ENCODE data around the gene IRGC.

GRCh38 chr19:43726736-43727592, 11.1 kb downstream of the IRGC start:
- TF ChIP-seq CTCF (IDR thresholded peaks at IDR 0.05; ENCODE audit: extremely low read depth in 1 of 2, insufficient read depth in 1 of 2, low read depth in 1 of 2, low read length in 2 of 2) = no peak
- peak; percentile 4 for TF ChIP-seq POLR2A (IDR thresholded peaks at IDR 0.05; ENCODE audit: low read depth, low read length)
- no peak for TF ChIP-seq EZH2 (IDR thresholded peaks at IDR 0.05; ENCODE audit: borderline replicate concordance, low read depth, low read length, severe bottlenecking)
- no peak for TF ChIP-seq POLR2AphosphoS5 (IDR thresholded peaks at IDR 0.05; ENCODE audit: insufficient read depth, low read depth, low read length)
- TF ChIP-seq MAX (IDR thresholded peaks at IDR 0.05; ENCODE audit: insufficient read depth, insufficient read length) = no peak

Measured in endothelial cell of umbilical vein (primary cell).